HG03439 (cell line): ENCODE measurements around the gene SIN3B.

ENCODE experiments used
- ATAC-seq: cut with Tn5 transposase; IDR thresholded peaks from one replicate; pipeline ENCODE4 v1.9.1; 2021; ENCODE audit warnings: mild to moderate bottlenecking, moderate library complexity; ENCODE audit not compliant: unreplicated experiment

Gene SIN3B

DNA sequence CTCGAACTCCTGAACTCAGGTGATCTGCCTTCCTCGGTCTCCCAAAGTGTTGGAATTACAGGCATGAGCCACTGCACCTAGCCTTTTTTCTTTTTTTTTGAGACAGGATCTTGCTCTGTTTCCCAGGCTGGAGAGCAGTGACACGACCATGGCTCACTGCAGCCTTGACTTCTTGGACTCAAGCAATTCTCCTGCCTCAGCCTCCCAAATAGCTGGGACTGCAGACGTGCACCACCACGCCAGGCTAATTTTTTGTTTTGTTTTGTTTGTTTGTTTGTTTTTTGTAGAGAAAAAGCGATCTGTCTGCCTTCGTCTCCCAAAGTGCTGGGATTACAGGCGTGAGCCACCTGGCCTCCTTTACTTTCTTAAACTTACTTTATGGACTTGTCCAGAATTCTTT is 6.5 kb upstream of the SIN3B start:
- ATAC-seq: no peak

DNA sequence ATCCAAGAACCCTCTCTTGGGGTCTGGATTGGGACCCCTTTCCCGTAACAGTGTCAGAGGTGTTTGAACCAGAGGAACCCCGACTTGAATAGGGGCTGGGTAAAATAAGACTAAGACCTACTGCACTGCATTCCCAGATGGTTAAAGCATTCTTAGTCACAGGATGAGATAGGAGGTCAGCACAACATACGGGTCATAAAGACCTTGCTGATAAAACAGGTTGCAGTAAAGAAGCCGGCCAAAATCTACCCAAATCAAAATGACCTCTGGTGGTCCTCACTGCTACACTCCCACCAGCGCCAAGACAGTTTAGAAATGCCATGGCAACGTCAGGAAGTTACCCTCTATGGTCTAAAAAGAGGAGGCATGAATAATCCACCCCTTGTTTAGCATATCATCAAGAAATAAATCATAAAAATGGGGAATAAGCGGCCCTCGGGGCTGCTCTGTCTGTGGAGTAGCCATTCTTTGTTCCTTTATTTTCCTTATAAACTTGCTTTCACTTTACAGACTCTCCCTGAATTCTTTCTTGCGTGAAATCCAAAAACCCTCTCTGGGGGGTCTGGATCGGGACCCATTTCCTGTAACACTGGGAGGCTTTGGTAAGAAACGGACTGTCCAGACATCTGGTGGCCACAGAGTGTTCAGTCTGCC is 4.4 kb upstream of the SIN3B start:
- ATAC-seq: no peak

DNA sequence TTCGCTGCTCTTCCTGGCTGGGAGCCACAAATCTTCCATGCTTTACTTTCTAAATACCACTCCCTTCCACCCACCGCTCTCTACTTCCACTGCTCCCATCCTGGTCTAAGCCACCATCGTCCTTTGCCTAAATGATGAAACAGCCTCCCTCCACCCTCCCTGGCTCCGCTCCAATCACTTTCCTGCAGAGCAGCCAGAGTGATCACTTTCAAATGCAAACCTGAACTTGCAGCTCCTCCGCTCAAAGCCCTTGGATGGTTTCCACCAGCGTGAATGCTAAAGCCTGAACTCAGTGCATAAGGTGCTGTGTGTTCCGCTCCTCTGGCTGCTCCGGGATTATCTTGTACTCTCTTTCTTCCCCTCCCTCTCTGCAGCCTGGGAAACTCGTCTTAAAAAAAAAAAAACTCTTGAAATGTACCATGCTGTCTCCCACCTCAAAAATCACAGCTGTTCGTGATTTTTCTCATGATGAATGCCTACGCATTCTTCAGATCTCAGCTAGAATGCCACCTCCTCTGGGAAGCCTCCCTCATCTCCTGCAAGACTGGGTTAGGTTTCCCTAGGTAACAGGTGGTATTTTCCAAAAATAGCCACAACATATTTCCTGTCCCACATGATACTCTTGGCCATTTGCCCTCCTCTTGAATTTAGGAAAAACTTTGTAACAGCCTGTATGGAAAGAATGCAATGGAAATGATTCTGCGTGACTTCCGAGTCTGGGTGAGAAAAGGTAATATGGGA is 3.7 kb upstream of the SIN3B start:
- ATAC-seq: no peak

DNA sequence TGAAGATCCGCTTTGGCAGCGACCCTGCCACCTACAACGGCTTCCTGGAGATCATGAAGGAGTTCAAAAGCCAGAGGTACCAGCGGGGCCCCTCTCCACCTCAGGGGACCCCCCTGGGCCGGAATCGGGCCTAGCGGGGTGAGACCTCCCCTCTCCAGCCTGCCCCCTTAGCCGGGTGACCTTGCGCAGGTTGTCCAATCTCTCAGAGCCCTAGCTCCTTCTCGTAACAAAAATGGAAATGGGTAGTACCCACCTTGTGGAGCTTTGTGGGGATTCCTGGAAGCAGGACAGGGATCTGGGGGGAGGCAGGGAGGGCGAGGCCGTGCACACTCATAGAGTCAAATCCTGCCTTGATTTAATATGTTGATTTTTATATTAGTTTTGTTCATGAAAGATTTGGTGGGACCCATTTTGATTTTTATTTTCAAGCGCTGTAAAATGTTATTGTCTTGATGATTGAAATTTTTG is 658 bp downstream of the SIN3B start:
- ATAC-seq: no peak

DNA sequence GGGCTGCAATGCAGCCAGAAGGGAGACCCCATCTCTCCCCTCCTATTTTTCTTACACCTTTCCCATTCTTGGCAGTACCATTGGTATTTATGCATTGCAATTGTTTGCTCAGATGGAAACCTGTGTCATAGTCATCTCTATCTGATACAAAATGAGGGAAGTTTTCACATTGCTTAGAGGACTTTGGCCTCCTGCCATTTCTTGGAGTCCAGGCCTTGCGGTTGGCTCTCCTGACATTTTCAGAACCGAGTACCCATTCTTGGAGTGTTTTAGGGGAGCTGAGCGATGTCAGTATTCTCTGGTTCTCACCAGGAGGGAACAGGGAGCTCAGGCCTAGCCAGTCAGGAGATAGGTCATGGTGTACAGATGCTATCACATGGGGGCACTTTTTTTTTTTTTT is 1.5 kb downstream of the SIN3B start:
- ATAC-seq: no peak

DNA sequence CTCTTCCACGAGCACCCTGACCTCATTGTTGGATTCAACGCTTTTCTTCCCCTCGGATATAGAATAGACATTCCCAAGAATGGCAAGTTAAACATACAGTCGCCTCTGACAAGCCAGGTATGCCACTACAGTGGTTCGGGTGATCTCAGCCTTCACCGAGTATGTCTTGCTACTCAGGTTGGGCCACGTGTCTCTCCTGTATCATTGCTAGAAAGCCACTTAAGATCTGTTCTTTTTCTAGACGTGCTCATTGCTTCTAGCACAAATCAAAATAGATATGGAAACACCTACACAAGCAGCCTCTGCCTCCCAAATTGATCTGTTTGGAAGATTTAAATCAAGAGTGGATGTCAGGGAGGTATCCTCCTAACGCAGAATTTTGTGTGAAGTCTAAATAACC is 2.3 kb downstream of the SIN3B start:
- no peak for ATAC-seq

DNA sequence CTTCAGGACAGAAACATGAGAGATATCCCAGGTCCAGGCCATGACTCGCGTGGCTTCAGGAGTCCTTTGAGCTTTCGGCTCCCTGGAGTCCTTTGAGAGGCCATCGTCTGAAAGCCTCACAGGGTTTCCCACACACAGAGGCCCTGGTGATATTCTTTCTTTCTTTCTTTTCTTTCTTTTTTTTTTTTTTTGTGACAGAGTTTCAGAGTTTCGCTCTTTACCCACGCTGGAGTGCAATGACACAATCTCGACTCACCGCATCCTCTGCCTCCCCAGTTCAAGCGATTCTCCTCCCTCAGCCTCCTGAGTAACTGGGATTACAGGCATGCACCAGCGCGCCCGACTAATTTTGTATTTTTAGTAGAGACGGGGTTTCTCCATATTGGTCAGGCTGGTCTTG is 5.5 kb downstream of the SIN3B start:
- ATAC-seq: no peak

DNA sequence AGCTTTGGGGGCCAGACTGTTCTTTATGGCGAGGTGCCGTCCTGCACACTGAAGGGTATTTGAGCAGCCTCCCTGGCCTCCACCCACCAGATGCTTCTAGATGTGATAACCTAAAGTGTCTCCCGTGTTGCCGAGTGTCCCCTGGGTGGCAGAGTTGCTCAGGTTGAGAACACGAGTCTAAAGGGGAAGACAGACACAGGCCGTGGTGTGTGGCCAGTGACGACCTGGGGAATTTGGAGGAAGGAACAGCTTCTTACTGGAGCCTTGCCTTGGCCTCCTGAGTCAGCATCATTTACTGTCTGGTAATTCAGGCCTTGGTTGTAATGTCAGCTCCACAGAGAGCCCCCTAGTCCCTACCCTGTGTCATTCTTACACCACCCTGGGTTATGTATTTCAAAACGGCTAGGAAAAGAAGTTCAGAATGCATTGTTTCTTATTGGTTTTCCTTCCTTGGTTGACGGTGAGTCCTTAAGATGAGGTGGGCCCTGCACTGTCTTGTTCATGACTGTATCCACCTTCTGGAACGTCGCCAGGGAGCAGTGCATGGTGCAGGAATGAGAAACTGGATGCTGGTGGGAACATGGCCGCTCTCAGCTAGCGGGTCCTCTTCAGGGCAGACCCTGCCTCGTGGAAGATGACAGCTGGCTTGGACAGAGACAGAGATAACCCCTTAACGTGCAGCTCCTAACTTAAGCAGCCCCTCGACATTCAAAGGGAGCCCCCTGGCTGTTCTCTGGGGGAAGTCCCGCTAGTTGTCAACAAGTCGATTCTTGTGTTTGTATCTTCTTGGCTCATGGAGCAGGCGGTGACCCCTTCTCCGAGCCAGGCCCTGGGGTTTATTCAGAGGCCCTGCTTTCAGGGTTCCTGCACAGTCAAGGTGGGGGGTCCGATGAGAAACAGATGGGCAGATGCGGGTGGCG is 7.2 kb downstream of the SIN3B start:
- no peak for ATAC-seq

DNA sequence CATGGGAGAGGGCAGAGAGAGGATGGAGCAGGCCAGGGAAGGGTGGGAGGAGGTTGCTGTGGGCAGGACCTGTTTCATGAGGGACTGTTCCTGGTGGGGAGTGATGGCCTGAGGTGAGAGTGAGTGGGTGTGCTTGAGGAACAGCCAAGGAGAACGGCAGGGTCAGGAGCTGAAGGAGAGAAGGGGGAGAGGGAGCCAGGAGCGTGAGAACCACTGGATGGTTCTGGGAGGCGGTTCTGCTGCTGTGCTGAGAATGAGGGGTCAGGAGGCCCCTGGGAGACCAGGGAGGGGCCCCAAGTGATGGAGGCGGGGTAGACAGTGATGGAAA is 7.8 kb downstream of the SIN3B start:
- no peak for ATAC-seq

DNA sequence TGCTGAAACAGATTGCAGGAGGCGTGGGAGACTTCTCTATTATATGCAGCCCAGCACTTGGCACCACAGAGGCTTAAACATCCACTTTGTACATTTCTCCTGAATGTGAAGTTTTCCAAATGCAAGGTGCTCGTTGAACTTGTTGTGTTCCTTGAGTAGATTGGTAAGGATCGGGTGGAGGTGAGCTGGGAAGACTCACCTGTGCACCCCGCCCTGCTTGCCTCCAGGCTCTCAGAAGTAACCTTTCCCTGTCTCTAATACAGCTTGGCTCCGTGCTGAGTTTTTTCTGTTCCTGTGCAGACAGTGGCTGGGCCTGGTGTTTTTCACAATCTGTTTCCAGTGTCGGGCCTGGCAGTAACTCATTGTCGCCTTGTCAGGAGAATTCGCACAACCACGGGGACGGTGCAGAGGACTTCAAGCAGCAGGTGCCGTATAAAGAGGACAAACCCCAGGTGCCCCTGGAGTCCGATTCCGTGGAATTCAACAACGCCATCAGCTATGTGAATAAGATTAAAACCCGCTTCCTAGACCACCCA is 12.3 kb downstream of the SIN3B start:
- ATAC-seq: no peak

DNA sequence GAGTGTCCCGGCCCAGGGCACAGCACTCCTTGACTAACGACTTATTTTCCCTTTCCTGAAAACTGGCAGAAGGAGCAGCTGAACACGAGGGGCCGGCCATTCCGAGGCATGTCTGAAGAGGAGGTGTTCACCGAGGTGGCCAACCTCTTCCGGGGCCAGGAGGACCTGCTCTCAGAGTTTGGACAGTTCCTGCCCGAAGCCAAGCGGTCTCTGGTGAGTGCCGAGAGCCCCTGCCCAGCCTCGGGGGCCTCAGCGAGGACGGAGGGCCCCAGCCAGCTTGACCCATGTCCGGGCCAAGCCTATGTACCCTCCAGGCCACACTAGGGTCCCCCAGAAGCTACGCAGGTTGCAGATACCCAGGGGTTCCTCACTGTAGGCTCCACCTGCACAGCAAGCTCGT is 17.7 kb downstream of the SIN3B start:
- no peak for ATAC-seq

DNA sequence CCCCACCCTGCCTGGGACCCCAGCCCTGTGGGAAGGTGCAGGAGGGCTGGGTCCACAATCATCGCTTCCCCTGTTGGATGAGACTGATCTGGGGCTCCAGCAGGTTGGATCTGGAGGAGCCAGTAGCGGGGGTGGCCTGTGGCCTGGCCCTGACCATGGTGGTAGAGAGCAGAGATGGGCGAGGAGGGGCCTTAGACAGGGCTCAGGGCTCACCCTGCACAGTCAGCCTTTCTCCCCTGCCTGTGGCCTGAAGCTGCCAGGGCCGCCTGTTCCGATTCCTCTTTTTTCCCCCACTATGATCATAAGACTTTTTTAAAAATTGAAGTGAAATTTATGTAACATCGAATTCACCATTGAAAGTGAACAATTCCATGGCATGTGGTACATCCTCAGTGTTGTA is 18.2 kb downstream of the SIN3B start:
- no peak for ATAC-seq

DNA sequence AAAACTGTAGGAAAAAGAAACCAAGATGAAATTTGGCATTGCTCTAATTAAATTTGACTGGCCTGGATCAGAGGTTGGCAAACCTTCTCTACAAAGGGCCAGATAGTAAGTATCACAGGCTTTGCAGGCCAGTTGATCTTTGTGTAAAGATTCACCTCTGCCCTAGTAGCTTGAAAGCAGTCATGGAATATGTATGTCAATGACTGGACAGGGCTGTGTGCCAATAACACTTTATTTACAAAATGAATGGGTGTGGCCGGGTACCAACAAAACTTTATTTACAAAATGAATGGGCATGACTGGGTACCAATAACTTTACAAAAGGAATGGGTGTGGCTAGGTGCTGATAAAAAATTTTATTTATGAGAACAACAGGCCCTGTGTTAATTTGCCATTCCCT is 20.0 kb downstream of the SIN3B start:
- no peak for ATAC-seq

DNA sequence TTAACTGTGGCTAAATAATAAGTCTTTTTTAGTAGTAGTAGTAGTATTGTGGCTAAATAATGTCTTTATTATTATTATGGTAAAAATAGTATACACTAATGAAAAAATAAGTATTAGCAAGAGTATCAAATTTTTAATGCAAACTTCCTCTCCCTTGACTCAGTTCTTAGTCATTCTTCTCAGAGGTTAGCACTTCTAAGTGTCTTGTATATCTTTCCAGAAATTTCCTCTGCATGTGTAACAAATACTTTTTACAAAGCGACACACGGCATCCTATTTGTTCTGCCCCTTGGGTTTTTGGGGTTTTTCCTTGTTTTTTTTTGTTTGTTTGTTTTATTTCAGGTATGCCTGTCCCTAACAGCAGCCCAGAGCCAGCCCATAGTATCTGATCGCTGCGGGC is 20.9 kb downstream of the SIN3B start:
- ATAC-seq: no peak

DNA sequence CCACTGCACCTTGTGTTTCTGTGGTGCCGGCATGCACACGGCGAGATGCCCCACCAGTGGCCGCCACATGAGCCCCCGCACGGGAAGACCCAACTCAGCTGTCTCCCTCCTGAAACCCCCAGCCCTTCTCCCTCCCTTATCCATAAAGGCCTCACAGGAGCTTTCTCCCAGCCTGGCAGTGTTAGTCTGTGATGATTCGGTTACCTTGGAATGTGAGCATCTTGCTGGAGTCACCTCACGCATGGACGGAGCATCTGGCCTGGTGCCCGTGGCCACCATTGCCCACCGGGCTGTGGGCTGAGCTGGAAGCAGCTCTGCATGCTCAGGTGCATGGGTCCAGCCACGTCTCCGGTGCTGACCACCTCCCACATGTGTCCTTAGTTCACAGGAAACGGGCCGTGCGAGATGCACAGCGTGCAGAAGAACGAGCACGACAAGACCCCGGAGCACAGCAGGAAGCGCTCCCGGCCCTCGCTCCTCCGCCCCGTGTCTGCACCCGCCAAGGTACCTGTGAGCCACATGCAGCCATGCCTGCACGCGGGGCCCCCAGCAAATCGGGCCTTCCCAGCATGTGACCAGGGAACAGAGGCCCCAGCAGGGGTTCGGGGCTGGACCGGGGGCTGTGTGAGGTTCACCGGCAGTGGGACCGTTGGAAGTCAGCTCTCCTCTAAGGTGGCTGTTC is 22.0 kb downstream of the SIN3B start:
- no peak for ATAC-seq

DNA sequence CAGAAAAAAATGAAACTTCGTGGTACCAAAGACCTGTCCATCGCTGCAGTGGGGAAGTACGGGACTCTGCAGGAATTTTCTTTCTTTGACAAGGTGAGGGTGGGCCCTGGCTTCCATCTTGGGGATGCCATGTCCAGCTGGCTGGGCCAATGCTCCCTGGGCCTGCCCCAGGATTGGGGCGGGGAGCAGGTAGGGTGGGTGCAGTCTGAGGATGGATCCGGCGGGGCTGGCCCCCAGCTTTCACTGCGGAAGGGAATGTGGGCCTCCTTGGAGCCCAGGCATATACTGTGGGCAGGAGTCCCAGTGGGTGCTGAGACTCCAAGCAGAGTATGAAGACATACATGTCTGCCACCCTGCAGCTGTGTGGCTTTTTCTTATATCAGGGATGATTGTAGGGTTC is 23.9 kb downstream of the SIN3B start:
- ATAC-seq: no peak

DNA sequence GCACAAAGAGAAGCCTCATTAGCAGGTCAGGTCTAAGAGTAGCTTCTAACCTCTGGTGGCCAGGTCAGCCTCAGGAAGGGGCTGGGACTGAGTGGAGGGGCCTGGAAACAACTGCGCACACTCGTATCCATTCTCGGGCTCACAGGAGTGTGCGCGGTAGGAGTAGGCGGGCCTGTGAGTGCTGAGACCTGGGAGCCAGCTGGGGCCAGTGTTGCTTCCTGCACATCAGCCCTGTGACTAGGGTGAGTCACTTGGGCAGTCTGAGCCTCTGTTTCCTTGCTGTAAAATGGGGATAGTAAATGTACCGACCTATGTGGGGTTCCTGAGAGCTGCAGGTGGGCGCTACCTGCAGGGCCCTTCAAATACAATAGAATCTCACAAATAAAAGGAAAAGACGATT is 26.9 kb downstream of the SIN3B start:
- ATAC-seq: no peak

DNA sequence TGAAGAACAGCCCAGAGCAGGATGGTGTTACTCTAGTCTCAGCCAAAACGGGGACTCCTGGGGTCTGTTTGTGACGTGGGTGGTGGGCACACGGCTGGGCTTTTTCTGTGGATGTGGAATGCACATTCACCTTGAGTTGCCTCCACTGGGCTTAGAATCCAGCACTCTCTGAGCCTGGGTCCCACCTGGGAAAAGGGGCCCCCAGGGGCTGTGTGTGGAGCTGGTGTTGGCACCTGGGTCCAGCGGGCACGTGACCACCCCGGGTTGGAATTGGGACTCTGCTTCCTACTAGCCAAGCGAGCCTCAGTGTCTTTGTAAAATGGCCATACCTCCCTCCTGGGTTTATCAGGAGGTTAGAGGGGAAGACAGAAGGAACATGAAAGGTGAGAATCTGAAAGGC is 30.4 kb downstream of the SIN3B start:
- no peak for ATAC-seq

DNA sequence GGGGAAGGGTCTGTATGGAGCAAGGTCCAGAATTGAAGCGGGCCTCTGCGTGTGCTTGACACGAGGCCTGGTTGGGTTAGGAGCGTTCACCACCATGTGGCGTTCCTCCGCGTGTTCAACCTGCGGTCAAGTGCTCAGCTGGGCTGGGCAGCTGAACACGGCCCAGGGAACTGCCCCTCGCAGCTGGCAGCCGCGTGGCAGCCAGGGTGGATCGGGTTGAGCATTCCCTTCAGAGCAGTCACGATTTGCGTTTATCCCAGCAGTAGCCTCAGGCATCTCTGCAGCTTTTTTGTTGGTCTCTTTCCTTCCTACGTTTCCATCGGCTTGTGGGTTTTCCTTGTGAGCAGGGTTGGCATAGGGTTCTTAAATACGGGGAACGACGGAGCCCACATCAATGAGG is 30.9 kb downstream of the SIN3B start:
- ATAC-seq: no peak

DNA sequence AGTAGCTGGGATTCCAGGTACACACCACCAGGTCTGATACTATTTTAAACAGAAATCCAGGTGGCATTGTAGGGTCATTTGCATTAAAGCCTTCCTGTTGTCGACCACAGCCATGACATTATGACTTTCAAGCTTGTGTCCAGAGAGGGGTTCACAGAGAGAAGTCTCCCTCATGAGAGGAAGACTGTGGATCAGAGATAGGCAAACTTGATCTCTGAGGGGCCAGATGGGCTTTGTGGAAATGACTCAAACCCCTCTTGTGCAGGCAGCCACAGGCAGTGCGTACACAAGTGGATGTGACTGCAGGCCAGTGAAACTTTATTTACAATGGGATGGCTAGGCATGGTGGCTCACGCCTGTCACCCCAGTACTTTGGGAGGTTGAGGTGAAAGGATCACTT is 31.8 kb downstream of the SIN3B start:
- no peak for ATAC-seq

DNA sequence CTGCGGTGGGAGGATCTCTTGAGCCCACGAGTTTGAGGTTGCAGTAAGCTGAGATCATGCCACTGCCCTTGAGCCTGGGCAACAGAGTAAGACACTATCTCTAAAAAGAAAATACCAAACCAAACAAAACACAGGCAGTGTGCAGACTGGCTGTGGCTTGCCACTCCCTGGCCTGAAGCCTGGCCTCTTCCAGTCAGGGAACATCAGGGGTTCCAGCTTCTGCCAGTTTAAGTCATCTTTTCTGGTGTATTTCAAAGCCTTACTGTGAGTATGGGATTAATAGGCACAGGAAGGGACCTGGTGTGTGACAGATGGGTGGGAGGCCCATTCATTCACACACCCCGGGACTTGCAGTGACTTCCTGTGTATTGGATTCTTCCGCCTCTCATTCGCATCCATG is 32.6 kb downstream of the SIN3B start:
- ATAC-seq: no peak
